ENCODE measurements around the gene MAP1LC3A. TPM values are rescaled to one million over a fixed set of nuclear protein-coding genes. Genes with fewer than 3 reads are reported as not detected.

Gene MAP1LC3A
- polyA plus RNA-seq, 3 donors = 16.8 to 23.9 (median 20.7) TPM

DNA sequence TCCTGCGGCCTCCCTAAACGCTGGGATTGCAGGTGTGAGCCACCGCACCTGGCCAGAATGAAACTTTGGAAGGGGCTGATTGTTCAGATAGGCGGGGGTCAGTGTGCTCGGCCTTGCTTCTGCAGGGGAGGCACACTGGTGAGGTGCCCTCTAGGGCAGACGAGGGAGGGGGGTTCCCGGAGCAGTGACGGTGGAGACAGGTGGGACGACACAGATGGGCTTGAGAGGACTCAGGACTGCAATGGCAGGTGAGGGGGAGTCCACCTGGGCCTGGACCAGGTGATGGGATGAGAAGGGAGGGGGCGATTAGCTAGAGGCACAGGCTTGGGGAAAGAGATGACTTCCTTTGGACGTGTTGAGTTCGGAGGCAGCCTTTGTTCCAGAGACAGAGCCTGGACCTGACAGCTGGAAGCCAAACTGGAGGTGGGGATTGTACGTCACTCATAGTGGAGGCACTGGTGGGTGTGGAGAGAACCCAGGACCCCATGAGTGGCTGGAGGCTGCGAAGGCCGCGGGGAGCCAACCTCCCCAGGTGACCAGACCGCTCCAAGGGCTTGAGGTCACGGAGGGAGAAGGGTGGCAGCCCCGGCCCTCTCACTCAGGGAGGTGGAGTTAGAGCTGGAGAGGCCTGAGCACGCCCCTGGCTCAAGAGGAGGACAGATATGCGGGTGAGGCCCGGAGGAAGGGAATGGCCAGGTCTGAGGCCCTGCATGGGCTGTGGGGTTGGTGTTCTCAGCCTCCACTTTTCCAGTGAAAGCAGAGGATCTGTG lies 10.5 kb upstream of the MAP1LC3A start:
- no peak for DNase-seq (ENCODE audit: low read depth in 3 of 3, low spot score in 2 of 3)

DNA sequence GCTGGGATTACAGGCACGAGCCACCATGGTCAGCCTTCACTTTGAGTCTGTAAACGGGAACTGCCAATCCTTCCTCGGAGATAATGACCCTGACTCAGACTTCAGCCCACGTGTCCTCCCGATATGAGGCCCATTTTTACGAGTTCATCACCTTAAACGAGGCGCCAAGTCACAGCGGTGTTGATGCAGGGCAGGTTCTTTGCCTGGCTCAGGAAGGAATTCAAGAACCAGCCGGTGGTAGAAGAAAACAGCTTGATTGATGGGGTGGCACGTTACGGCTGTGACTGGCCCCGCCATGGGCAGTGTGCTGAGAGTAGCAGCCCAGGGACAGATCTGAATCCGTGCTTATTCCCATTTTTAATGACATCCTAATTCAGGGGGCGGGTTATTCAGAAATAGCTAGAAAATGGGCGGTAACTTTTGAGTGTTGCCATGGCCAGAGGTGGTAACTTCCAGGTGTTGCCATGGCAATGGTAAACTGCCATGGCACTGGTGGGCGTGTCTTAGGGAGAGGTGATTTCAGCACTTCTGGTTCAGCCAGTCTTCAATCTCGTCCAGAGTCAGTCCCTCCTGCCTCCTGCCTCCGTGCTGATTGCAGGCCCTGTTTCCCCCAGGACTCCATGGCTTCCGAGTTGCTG lies 9.1 kb upstream of the MAP1LC3A start:
- DNase-seq (ENCODE audit: low read depth in 3 of 3, low spot score in 2 of 3) = peak in 2 of 3 donors; percentile 41 to 49

DNA sequence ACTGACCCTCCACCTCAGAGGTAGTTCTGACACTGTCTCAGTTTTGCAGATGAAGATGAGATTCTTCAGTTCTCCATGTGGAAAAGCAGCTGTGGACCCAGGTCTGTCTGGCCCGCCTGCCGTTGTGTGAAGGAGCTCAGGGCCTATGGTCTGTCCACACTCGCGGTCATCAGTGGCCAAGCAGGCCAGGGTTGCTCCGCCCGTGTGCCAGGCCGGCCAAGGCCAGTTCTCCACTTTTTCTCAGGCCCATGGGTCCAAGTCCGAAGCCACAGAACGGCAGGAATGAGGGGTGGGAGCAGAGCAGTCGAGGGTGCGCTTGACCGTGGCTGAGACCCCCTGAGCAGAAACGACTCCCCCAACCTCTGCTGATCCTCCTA lies 8.6 kb upstream of the MAP1LC3A start:
- no peak for DNase-seq (ENCODE audit: low read depth in 3 of 3, low spot score in 2 of 3)

DNA sequence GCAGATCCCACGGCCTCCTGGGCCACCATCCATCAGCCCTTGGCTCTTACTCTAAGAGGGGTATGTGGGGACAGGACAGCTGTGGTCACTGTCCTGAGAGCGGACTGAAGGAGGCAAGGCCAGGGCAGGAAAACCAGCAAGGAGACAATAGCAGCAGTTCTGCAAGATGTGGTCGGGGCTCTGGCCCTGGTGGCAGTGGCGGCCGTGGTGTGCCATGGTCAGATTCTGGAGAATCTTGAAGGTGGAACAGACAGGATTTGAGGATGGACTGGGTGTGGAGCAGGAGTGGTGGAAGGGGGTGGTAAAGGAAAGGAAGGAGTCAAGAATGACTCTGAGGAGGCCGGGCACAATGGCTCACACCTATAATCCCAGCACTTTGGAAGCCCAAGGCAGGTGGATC lies 5.9 kb upstream of the MAP1LC3A start:
- no peak for DNase-seq (ENCODE audit: low read depth in 3 of 3, low spot score in 2 of 3)

DNA sequence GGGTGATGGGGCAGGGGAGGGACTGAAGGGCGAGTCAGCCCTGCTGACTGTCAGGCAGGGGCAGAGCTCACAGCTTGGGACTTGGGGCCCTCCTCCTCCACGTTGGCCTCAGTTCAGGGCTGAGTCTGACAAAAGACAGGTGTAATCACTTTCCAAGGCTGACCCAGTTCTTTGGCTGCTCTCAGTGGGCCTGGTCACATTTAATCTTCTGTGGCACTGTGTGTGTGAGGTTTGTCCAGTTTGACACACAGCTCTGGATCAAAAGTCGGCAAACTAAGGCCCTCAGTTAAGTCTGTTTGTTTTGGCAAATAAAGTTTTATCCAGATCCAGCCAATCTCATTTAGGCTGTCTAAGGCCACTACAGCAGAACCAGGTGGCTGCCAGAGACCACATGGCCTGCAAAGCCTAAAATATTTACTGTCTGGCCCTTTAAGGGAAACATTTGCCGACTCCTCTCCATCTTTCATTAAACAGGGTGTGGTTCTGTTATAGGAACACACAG lies 5.1 kb upstream of the MAP1LC3A start:
- no peak for DNase-seq (ENCODE audit: low read depth in 3 of 3, low spot score in 2 of 3)

DNA sequence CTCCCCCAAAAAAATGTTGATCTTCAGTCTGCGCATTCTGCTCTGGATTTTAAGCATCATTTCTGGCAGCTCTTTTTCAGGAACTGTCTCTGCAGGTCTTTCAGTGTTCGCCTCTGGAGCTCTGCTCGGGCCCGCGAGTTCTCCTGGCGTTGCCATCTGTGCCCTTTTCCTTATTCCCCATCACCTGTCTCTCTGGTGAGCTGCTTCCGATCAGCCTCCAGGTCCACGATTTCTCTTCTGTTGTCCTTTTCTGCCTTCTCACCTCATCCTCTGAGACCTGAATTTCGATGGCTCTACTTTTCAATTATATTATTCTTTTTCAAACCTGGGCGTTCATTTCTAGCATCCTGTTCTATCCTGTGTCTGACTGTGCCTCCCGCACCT lies 590 bp upstream of the MAP1LC3A start:
- DNase-seq (ENCODE audit: low read depth in 3 of 3, low spot score in 2 of 3) = no peak

DNA sequence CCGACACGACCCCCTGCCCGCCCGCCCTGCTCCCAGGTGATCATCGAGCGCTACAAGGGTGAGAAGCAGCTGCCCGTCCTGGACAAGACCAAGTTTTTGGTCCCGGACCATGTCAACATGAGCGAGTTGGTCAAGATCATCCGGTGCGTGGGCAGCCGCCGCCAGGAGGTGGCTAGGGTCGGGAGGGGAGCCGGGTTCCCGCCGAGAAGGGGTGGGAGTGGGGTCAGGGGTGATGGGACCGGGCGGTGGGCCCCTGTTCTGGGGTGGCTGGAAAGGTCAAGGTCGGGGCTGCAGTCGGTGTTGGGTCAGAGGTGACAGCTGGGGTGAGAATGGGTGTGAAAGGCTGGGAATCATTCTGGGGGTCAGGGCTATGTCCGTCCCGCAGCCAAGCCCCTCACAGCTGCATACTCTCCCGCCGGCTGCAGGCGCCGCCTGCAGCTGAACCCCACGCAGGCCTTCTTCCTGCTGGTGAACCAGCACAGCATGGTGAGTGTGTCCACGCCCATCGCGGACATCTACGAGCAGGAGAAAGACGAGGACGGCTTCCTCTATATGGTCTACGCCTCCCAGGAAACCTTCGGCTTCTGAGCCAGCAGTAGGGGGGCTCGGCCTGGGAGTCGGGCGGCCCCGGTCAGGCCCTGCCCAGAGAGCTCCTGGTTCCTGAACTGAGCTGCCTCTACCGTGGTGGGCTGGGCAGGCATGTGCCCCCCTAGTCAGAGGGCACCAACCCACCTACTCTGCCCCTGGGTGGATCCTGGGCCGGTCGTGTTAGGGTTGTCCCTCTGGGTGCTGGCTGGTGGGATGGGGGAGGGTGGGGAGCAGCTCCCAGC lies 1.0 kb downstream of the MAP1LC3A start:
- DNase-seq (ENCODE audit: low read depth in 3 of 3, low spot score in 2 of 3) = no peak

DNA sequence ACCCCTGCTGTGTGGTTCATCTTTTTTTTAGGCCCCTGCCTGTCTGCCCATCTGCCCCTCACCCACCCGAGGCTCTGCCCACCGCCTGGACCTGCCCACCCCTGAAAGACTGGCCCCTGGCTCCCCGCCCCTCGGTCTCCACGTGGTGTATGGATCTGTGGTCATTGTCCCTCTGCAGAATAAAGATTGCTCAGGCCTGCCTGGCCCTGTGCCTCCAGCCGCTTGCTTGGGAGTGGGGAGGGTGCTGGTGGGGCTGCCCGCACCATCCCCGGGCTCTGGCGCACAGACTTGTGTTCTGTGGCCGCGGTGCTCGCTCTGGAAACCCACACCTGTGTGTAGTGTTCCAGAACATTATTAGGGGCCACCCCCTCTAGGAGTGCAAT lies 1.6 kb downstream of the MAP1LC3A start:
- DNase-seq (ENCODE audit: low read depth in 3 of 3, low spot score in 2 of 3) = no peak

DNA sequence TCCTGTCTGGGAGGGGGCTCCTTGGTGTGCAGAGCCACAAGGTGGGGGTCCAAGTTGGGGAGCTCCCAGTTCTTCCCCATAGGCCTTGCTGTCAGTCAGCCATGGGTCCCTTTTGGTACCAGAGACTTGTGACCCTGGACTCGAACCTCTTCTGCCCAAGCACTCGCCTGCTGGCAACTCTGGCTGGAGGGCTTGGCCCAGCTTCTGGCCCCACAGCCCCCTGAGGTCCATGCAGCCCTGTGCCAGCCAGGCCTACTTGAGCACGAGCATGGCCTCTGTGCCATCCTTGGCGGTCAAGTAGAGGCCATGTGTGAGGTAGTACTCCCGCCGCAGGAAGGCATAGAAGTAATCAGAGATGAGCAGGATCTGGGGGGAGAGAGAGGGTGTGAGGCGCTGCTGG lies 2.1 kb downstream of the MAP1LC3A start:
- DNase-seq (ENCODE audit: low read depth in 3 of 3, low spot score in 2 of 3) = no peak

DNA sequence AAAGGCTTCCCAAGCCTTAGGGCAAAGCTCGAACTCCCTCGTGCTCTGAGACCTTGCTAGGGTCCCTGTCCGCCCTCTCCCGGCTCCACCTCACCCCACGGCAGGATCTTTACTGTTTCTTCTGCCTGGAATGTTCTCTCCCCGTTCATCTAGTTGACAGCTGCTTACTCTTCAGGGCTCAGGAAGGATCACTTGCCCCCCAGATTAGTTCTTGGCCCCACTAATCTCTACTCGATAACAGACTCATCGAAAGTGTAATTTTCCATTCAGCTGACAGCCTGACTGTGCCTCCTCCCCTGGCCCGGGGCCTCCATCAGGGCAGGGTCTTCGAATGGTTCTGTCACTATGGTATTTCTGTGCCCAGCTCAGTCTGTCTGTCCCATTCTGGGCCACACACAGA lies 3.1 kb downstream of the MAP1LC3A start:
- DNase-seq (ENCODE audit: low read depth in 3 of 3, low spot score in 2 of 3) = no peak

DNA sequence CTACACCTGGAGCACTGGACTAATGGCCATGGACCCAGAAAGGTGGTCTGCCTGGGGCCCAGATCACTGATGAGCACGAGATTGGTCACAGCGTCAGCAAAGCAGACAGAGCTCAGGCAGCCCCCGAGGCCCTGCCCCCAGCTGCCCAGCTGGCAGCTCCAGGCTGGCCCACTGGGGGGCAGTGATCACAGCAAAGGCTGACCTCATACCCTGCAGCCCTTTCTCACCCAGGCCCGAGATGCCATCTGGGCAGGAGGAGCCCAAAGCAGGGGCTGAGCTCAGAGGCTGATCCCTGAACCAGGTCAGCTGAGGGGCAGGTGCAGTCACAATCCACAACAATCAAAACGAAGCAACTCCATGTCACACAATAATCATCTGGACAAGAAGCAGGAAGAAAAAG lies 4.1 kb downstream of the MAP1LC3A start:
- no peak for DNase-seq (ENCODE audit: low read depth in 3 of 3, low spot score in 2 of 3)

DNA sequence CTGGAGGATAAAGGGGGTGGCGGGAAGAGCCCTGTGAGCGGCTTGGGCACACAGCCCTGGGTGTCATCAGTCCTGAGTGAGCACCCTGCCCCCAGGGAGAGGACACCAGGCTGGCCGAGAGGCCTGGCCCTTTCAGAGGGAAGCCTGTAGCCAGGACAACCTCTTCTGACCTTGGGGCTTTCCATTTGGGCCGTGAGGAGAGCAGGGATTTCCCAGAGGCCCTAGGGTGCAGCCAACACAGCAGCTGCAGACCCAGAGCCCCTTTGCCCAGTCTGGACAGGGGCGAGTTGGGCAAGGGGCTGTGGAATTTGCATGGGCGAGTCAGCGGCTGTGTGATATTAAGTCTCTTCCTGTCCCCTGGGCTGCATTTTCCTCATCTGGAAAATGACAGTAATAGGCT lies 6.3 kb downstream of the MAP1LC3A start:
- no peak for DNase-seq (ENCODE audit: low read depth in 3 of 3, low spot score in 2 of 3)

DNA sequence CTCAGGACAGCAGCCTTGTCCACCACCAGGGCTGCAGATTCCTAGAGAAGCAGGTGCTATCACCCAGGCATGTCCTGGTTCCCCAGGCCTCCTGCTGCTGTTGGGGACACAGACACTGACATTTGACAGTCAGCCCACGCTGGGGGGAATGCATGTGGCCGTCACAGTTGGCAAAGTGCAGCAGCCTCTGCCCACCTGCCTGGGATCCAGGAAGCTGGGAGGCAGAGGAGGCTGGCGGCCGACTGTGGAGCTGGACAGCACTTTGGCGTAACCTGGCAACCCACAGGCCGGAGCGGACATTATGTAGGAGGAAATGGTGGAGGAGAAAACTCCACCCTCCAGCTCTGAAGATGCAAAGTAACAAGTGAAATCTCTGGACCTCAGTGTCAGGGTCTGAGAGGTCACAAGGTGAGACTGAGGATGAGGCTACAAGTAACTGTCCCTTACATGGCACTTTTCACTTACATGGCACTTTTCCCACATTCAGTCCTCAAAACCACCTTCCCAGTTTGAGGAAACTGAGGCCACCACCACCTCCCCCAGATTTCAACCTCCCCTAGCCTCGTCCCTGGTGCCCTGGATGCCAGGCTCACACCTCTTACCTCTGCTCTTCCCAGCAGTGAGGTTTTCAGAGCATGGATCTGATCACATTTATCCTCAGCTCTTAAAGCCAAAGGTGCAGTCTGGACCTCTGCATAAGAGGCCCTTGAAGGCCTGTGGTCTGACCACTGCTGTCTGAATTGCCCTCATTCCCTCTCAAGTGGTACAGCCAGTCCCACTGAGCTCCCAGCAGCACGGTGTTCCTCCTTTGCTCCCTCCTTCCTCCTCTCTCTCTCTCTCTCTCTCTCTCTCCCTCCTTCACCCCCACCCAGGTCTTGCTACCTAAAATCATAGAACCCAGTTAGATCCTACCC lies 8.7 kb downstream of the MAP1LC3A start:
- DNase-seq (ENCODE audit: low read depth in 3 of 3, low spot score in 2 of 3) = no peak

DNA sequence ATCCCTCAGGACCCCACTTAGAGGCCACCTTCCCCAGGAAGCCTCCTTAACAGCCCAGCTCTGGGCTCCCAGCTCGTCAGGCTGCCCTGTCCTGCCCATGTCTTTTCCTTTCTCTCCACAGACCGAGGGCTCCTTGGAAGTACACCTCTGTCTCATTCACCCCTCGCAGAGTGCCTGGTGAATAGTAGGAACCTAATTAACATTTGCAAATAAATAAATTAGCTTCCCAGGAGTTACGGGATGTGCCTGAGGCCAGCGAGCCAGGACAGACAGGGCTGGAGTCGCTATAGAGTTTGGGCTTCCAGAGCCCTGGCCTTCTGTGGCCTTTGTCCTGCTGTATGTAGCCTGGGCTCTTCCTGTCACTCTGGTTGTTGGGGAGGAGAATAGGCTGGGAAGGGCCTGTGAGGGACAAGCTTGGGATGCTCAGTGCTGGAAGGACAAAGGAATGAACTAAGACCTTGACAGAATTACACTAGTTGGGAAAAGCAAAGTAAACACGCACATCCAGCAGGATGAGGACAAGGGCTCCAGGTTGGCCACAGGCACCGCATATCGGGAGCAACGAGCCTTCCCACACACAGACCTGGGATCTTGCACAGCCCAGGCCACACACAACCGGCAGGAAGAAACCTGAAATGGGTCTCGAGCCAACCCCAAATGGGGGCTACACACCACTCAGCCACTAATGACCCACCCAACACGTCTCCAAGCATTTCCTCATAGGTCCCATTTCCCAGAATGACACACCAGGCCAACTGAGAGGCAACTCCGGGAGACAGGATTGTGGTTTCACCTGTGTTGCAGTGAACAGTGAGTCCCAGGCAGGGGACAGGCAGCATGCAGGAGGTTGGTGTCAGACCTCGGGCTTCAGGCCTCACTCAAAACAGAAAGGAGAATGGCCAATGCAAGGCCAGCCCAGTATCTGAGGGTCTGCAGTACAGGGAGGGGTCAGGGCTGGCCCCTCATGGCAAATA lies 9.7 kb downstream of the MAP1LC3A start:
- DNase-seq (ENCODE audit: low read depth in 3 of 3, low spot score in 2 of 3) = no peak

DNA sequence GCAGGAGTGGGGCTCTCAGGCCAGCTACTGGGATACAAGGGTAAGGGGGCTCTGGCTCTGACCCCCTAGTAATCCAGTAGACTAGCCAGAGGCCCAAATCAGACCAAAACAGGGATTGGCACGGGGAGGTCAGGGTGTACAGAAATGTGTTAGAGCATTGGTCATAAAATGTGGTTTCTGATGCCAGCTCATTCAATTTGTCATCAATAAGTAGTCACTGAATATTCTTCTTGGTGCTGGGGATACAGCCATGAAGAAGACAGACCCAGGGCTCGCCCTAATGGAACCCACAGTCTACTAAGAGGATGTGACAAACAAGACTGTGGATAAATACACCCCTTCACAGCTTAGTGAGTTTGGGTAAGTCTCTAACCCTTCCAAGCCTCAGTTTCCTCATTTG lies 11.1 kb downstream of the MAP1LC3A start:
- DNase-seq (ENCODE audit: low read depth in 3 of 3, low spot score in 2 of 3) = no peak

DNA sequence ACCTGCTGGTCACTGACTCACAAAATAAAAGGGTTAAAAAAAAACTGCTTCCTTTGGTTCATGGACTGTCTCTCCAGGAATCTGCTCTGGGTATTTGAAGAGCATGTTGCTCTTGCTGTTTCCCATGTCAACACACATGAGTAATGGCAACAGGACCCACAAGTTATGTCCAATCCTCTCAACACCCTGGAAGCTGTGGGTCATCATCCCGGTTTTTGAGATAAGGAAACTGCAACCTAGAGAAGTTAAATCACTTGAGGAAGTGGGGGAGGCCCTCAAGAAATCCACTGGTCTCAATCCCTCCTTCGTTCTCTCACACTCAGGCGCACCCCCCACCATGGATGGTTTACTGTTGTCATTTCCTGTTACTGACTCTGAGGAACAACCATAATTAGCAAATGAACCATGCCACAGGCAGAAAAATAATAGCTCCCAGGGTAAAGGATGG lies 12.4 kb downstream of the MAP1LC3A start:
- DNase-seq (ENCODE audit: low read depth in 3 of 3, low spot score in 2 of 3) = no peak

DNA sequence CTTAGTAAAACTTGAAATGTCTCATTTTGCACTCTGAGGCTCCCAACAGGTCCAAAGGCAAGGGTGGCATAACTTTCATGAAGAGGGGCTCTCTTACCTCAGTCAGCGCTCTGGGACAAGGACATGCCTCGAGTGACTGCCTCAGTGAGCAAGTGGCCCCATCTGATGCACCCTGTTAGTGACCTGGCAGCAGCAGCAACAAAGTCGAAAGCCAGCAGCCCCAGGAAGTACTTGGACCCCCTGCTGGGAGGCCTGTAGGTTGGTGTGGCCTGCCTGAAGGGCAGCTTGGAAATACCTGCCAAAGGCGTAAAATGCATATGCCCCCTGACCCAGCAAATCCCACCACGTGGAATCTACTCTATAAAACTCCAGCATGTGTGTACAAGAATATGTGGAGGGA lies 13.2 kb downstream of the MAP1LC3A start:
- DNase-seq (ENCODE audit: low read depth in 3 of 3, low spot score in 2 of 3) = no peak

DNA sequence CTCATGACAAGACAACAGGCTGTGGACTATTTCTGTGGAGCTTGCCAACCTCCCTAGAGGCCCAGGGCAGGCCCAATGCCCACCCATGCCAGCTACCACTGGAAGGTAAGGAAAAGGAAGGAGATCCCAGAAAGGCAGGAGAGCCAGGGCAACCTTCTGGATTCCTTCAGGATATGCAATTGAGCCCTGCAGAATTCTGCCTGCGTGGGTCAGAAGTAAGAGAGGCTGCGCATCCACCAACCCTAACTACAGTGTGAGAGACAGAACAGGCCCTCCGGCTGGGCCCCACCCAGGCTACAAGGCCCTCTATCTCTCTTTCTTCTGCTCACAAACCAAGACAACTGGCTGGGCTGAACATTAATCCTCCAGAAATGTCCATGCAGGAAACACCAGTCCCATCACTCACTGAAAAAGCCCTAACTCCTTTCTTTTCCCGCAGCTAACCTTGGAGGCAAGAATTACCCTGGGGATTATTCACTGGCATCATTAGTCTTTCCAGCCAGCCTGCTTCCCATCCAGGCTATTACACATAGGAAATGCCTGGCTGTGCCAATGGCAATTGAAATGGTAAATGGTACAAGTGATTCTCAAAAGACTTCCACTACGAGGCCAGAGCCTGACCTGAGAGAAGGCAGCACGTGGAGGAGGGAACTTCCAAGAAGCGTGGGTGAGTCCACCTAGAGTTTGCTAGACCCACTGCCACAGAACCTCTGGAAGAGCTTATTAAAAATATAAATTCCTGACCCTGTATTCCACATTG lies 15.2 kb downstream of the MAP1LC3A start:
- no peak for DNase-seq (ENCODE audit: low read depth in 3 of 3, low spot score in 2 of 3)

DNA sequence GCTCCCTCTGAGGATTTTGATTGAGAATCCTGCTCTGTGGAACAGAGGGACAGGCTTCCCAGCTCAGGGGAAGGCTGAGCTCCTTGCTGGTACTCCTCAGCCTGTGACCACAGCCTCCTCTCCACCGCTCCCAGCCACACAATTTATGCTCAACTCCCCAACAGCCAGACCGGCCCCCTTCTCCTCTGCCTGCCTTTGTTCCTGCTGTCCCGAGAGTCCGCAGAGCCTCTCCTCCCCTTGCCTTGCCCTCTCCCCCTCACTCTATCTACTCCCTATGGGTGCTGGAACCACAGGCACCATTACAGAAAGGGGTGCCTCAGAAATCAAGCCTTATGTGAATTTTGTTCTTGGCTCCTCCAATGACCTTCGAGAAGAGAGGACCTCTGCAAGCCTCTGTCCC lies 15.9 kb downstream of the MAP1LC3A start:
- DNase-seq (ENCODE audit: low read depth in 3 of 3, low spot score in 2 of 3) = no peak

Measured in right renal cortex interstitium (tissue), 3 donors.